Nephron progenitor cell (in vitro differentiated cells): Measurements from ENCODE around the gene FAM131B.

Source experiments
- DNase-seq: peaks from one replicate; pipeline ENCODE4 v3.0.0; 2021
- H3K27ac Mint-ChIP-seq: 2 replicates; pipeline ENCODE4 v1.8.0; 2021; ENCODE audit warnings: mild to moderate bottlenecking, moderate library complexity, mixed read lengths
- H3K27me3 Mint-ChIP-seq: 2 replicates; pipeline ENCODE4 v1.8.0; 2021; ENCODE audit warnings: mild to moderate bottlenecking, low read depth, mixed read lengths; ENCODE audit not compliant: poor library complexity
- H3K36me3 Mint-ChIP-seq: 2 replicates; pipeline ENCODE4 v1.8.0; 2021; ENCODE audit warnings: low read depth, mixed read lengths
- H3K4me1 Mint-ChIP-seq: 2 replicates; pipeline ENCODE4 v1.8.0; 2021; ENCODE audit warnings: mixed read lengths
- H3K4me3 Mint-ChIP-seq: 2 replicates; pipeline ENCODE4 v1.8.0; 2021; ENCODE audit warnings: mild to moderate bottlenecking, moderate library complexity, mixed read lengths
- H3K9me3 Mint-ChIP-seq: 2 replicates; pipeline ENCODE4 v1.8.0; 2021; ENCODE audit warnings: mild to moderate bottlenecking, moderate library complexity, mixed read lengths
- TF ChIP-seq, protein P1 (sequence below): fragments of 200-600 bp; sonication (generic); IDR thresholded peaks from 2 replicates; pipeline ENCODE4 v1.5.0; 2021; ENCODE audit warnings: antibody characterized with exemption

FAM131B gene

DNA sequence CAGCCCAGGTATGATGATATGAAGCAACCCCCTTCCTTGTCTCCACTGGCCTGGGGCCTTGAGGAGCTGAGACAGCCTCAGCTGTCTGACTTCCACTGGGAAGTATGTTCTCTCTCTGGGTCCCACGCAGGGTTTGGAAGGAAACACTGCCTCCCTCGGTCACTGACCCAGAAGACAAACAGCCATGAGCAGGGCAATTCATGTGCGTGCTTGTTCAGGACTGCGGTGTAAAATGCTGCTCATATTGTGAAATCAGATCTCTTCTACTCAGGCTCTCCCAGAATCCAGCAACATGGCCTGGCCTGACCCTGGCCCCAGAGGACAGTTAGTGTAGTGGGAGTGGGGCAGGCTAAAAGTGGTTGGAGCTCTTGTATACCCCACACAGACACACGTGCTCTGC, 43.9 kb downstream of the FAM131B start:
- H3K4me1 Mint-ChIP-seq, result peaks cover 64% of the 10 kb centered on the region

DNA sequence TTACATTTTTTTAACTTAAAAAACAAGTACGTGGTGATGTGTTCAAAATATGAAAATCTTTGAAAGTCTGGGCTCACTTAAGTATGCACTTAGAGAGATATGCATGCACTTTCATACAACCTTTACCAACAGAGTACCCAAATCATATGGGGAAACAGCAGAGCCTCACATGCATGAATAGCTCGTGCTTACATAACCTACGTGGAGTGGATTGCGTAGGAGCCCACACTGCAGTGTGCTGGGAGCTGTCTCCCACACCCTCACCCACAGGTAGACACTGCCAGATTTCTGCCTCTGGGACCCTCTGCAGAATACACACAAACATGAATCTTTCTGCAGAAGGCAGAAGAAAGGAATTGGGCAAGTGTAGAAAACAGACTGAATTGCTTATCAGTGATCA, 46.0 kb downstream of the FAM131B start:
- Mint-ChIP-seq H3K9me3 (no peaks in the 10 kb centered on the region), H3K4me3 (no peak overlapping the region), H3K36me3 (peaks cover 10% of the 10 kb centered on the region)

More for the DNA sequence above, 43.9 kb downstream of the FAM131B start:
- Mint-ChIP-seq H3K36me3 (no peaks in the 10 kb centered on the region), H3K27me3 (peaks cover 11% of the 10 kb centered on the region), H3K4me3 (no peak overlapping the region), H3K9me3 (no peaks in the 10 kb centered on the region), H3K27ac (peak overlapping the region; percentile 99)
- TF ChIP-seq, protein P1, sequence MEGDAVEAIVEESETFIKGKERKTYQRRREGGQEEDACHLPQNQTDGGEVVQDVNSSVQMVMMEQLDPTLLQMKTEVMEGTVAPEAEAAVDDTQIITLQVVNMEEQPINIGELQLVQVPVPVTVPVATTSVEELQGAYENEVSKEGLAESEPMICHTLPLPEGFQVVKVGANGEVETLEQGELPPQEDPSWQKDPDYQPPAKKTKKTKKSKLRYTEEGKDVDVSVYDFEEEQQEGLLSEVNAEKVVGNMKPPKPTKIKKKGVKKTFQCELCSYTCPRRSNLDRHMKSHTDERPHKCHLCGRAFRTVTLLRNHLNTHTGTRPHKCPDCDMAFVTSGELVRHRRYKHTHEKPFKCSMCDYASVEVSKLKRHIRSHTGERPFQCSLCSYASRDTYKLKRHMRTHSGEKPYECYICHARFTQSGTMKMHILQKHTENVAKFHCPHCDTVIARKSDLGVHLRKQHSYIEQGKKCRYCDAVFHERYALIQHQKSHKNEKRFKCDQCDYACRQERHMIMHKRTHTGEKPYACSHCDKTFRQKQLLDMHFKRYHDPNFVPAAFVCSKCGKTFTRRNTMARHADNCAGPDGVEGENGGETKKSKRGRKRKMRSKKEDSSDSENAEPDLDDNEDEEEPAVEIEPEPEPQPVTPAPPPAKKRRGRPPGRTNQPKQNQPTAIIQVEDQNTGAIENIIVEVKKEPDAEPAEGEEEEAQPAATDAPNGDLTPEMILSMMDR, result no peak
- no peak for DNase-seq

DNA sequence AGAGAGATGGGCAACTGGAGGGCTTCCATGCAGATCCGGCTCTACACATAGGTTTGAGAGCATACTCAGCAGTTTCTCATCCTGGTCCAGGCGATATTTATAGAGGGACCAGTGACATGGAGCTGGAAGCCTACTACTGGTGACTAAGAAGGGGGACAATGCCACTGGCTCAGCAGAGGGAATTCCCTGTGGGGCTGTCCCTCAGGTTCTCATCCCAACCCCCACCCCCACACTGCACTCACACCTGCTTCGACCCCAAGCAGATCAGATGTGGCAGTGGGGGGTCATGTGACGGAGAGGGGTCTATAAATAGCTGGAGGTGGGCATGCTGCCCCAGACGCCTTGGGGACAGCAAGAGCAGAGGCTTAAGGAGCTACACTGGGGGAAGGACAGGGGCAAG, 46.7 kb downstream of the FAM131B start, which contains the start of gene CLCN1:
Gene CLCN1 (plus strand): TSS at position 336 of the 400 bp plus-strand sequence. CDS start 102 bp downstream, outside the sequence.
- Mint-ChIP-seq H3K27me3 (peaks cover 11% of the 10 kb centered on the region), H3K4me3 (no peak within 1 kb of the TSS), H3K4me1 (peaks cover 48% of the 10 kb centered on the region), H3K9me3 (no peaks in the 10 kb centered on the region), H3K36me3 (peaks cover 13% of the 10 kb centered on the region), H3K27ac (peak within 1 kb of the TSS; percentile 68)
- DNase-seq, result no peak
- TF ChIP-seq, protein P1, result no peak

More for the DNA sequence above, 46.0 kb downstream of the FAM131B start:
- no peak overlapping the region for H3K27ac Mint-ChIP-seq
- TF ChIP-seq, protein P1, result no peak
- H3K27me3 Mint-ChIP-seq, result peaks cover 11% of the 10 kb centered on the region
- DNase-seq, result no peak
- peaks cover 48% of the 10 kb centered on the region for H3K4me1 Mint-ChIP-seq

DNA sequence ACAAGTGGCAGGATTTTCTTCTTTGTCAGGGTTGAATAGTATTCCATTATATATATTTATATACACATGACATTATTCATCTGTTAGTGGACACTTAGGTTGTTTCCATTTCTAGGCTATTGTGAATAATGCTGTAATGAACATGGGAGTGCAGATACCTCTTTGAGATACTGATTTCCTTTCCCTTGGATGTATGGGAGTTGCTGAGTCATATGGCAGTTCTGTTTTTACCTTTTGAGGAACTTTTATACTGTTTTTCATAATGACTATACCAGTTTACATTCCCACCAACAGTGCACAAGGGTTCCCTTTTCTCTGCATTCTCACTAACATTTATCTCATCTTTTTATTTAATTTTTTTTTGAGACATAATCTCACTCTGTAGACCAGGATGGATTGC, 48.4 kb downstream of the FAM131B start:
- H3K4me3 Mint-ChIP-seq, result no peak overlapping the region

DNA sequence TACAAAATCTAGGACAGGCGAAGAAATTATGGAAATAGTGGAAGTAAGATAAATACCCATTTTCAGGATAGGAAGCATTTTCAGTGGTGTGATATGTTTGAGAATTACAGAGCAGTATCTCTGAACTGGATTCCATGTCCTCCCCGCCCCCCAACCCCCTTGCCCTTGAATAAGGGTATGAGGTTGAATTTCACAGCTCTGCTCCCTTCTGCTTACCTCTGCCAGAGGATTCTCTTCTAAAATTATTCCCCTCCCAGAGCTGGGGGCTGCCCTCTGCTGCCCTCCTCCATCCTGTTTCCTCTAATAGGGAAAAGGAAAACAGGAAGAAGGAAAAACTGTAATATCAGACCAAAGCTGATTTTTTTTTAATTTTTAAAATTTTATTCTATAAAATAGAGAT, 53.9 kb downstream of the FAM131B start:
- Mint-ChIP-seq H3K4me3 (no peak overlapping the region), H3K27me3 (no peaks in the 10 kb centered on the region), H3K27ac (peak overlapping the region; percentile 47), H3K4me1 (no peaks in the 10 kb centered on the region), H3K9me3 (no peaks in the 10 kb centered on the region), H3K36me3 (peaks cover 83% of the 10 kb centered on the region)
- DNase-seq, result no peak
- TF ChIP-seq, protein P1, result no peak

More for the DNA sequence above, 48.4 kb downstream of the FAM131B start:
- no peak overlapping the region for H3K27ac Mint-ChIP-seq
- H3K27me3 Mint-ChIP-seq, result peaks cover 6% of the 10 kb centered on the region
- TF ChIP-seq, protein P1, result no peak
- H3K36me3 Mint-ChIP-seq, result peaks cover 28% of the 10 kb centered on the region
- DNase-seq, result no peak
- H3K4me1 Mint-ChIP-seq, result peaks cover 36% of the 10 kb centered on the region
- H3K9me3 Mint-ChIP-seq, result no peaks in the 10 kb centered on the region

DNA sequence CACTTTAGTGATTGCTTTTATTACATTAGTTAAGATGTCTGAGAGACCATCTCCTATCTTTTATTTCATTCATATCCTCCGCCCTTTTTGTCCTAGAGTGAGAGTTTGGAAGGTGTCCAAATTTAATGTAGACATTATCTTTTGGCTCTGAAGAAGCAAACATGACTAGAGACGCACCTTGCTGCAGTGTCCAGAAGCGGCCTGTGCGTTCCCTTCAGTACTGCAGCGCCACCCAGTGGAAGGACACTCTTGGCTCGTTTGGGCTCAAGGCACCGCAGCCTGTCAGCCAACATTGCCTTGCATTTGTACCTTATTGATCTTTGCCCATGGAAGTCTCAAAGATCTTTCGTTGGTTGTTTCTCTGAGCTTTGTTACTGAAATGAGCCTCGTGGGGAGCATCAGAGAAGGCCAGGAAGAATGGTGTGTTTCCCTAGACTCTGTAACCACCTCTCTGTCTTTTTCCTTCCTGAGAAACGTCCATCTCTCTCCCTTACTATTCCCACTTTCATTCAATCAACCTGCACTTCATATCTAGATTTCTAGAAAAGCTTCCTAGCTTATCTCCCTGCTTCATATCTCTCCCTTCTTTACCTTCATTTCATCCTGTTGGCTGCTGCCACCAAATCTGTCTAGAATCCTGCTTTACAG, 57.0 kb downstream of the FAM131B start:
- TF ChIP-seq, protein P1, result peak; percentile 45
- no peak overlapping the region for H3K4me3 Mint-ChIP-seq
- DNase-seq, result peak; percentile 55
- H3K27ac Mint-ChIP-seq, result peak overlapping the region; percentile 89
- peaks cover 97% of the 10 kb centered on the region for H3K36me3 Mint-ChIP-seq
- H3K9me3 Mint-ChIP-seq, result no peaks in the 10 kb centered on the region
- no peaks in the 10 kb centered on the region for H3K27me3 Mint-ChIP-seq
- no peaks in the 10 kb centered on the region for H3K4me1 Mint-ChIP-seq
